ENCODE data around the gene TRPM2.

TRPM2 gene

DNA sequence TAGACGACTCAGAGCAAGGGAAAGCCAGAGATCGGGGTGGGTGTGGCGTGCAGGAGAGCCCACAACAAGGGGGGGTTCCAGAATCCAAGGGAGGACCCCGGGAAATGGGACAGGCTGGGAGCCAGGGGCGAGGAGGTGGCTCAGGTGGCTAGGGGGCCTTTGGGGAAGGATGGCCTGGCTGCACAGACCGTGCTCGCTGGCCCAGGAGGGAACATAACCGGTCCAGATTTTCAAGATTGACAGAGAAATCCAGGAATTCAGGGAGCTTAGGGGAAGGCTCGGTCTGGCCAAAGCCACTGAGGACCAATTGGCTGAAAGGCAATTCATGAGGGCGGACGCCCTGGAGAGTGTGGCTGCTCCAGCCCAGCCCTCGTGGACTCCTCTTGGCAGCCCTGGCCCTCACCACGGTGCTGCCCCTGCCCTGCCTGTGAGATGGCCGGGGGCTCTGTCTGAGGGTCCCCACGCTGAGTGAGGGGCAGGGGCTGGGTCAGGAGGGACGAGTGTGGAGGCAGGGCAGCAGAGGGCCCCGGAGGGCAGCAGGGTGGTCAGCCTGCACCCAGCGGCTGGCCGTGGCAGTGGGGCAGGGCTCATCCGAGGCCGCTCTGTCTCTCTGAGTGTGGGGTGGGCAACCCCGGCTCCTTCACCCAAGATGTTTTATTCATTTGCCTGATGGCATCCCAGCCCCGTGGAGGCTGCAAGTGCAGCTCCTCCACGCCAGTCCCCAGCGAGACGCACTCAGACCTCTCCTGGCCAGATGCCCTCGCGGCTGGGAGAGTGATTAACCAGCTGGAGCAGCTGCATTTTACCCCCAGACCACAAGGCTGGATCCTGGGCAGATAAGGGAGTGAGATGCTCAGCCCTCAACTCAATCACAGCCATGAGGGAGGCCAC lies 96.3 kb downstream of the TRPM2 start:
- DNase-seq = no peak

DNA sequence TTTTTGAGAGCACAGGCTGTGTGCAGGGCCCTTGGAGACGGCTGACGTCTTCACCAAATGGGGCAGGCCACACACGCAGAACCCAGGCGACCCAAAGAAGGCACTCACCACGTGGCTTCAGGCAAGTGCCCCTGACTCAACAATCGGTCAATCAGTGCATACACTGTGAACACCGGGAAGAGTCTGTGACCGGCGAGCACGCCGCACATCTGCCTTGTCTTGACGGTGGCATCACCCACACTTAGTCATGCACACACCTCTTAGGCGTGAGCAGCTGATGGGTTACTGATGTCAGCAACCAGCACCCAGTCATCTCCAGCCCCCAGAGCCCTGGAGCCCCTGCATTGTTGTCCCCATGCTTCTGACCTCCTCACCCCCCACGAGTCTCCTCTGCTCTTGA lies 97.0 kb downstream of the TRPM2 start:
- DNase-seq = no peak

DNA sequence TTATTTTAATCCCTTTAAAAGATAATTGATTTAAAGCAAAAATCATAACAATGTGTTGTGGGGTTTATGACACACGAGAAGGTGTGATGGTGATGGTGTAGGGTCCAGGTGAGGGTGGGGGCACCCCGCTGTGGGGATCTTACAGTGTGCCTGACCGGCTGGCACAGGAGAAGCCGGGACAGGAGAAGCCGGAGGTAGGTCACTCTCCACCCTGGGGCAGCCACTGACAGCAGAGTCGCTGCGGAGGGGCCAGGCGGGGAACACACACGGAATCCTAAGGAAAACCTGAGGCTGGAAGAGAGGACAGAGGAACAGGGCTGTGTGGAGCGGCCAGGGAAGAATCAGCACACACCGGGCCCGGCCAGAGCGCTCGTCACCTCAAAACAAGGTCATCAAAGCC lies 97.6 kb downstream of the TRPM2 start:
- DNase-seq = no peak

DNA sequence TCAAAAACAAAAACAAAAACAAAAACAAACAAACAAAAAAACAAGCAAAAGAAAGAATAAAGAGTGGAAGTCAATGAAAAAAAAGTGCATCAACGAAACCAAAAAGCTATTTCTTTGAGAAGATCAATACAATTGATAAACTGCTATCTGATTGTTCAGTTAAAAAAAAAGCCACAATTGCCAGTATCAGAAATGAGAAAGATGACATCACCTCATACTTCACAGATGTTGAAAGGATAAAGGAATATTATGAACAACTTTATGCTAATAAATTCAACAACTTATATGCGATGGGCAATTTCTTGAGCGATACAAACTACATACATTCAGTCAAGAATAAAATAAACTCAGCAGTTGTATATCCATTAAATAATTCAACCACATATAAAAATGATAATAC lies 99.7 kb downstream of the TRPM2 start:
- no peak for DNase-seq

DNA sequence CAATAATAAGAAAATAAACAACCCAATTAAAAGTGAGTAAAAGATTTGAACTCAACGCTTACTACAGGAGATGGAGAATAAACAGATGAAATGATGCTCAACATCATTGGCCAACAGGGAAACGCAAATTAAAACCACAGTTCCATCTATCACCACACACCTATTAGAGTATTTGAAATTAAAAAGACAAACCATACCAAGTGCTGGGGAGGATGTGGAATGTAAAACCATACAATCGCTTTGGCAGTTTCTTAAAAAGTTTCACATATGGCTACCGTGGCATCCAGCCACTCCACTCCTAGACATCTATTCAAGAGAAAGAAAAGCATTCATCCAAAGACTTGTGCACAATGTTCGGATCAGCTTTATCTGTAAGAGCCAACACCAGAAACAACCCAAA lies 100.6 kb downstream of the TRPM2 start:
- no peak for DNase-seq

DNA sequence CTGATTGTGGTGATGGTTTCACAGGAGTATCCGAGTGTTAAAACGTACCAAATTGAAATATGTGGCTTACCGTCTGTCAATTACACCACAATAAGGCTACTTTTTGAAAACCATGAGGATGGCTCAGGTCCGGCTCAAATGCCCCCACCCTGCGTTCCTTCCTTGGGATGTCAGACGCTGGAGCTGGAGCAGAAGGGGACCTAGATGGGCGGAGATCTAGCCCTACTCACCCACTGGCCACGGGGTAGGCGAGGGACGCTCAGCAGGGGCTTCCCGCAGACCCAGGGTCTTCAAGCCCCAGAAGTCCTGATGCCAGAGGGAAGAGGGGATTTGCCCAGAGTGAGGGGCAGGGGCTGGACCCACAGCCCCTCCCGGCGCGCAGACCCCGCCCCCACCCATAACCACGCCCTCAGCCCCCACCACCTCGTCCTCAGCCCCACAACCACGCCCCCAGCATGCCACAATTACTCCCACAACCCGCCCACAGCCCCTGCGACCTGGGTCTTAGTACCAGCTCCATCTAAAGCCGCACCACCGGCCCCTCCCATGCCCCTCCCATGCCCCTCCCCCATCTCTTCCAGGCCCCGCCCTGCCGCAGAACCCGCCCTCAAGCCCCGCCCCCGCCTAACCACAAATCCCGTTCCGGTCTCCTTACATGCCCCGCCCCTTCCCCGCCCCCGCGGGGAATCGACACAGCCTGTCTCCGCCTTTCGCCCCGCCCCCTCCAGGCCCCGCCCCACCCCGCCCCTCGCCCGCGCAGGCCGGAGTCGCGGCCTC lies 101.5 kb downstream of the TRPM2 start, which contains the start of gene LRRC3:
LRRC3 (plus strand) TSS at position 764 of the 777 bp plus-strand sequence. CDS start 1,135 bp downstream, outside the sequence.
- peak; percentile 76 to 96 for DNase-seq

DNA sequence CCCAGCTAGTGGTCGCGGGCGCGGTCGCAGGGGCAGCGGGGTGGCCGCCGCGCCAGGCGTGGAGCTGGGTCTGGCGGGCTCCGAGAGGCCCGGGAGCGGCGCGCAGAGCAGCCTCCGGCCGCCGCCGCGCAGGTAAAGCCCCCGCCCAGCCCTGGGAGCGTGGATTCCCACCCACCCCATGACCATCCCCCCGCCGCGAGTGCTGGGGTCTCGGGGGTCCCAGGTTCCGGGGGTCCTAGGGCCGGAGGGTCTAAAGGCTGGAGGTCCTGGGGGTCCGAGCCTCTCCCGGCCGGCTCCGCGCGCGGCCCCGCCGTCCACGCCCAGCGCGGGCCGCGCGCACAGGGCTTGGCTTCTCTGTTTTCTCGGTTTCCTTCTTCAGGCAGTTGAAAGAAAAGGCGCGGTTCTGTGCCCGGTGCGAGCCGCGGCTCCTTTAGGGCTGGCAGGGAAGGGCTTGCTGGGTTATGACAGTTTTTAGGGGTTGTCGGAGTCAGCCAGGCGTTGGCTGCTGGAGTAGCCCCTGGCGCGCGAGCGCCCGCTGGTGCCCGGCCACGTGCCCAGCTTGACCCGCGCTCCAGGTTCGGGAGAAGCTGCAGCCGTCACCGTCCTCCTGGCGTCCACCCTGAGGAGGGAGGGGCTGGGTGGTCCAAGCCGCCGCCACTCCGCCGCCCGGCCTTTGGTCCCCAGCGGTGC lies 102.2 kb downstream of the TRPM2 start:
- peak in 1 of 2 experiments; percentile 62 for DNase-seq

DNA sequence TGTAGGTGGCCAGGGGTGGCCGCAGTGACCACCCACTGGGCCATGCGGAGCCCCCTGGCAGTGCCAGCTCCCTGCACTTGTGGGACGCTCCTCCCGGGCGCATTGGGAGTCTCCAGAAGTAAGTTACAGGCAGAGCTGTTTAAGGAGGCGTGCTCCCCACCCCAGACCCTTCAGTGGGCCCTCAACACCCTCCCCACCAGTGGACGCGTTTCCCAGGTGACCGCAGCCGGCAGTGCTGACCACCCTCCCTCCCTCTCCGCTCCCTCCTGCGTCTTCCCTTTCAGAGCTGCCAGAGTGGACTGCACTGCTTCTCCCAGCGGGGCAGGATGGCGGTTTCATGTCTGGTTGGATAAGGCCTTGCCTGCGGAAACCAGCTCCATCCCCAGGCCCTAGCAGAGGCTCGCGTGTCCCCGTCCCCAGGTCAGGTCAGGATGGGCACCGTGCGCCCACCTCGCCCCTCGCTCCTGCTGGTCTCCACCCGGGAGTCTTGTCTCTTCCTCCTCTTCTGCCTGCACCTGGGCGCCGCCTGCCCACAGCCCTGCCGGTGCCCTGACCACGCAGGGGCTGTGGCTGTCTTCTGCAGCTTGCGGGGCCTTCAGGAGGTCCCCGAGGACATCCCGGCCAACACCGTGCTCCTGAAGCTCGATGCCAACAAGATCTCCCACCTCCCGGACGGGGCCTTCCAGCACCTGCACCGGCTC lies 102.9 kb downstream of the TRPM2 start:
- no peak for DNase-seq

DNA sequence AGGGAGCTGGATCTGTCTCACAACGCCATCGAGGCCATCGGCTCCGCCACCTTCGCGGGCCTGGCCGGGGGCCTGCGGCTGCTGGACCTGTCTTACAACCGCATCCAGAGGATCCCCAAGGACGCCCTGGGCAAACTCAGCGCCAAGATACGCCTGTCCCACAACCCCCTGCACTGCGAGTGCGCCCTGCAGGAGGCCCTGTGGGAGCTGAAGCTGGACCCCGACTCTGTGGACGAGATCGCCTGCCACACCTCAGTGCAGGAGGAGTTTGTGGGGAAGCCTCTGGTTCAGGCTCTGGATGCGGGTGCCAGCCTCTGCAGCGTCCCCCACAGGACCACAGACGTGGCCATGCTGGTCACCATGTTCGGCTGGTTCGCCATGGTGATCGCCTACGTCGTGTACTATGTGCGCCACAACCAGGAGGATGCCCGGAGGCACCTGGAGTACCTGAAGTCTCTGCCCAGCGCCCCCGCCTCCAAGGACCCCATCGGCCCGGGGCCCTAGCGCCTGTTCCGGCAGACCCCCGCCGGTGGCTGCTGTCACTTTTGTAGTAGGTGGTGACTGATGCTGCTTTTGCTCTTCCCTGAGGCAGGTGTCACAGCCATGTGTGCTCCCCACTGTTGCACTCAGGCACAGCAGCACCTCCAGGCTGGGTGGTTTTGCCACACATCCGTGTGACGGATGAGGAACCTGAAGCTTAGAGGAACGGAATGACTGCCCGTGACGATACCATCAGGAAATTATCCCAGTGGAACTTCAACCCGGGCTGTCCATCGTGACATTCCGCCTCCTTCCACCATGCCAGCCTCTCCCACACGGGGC lies 103.7 kb downstream of the TRPM2 start:
- no peak for DNase-seq

DNA sequence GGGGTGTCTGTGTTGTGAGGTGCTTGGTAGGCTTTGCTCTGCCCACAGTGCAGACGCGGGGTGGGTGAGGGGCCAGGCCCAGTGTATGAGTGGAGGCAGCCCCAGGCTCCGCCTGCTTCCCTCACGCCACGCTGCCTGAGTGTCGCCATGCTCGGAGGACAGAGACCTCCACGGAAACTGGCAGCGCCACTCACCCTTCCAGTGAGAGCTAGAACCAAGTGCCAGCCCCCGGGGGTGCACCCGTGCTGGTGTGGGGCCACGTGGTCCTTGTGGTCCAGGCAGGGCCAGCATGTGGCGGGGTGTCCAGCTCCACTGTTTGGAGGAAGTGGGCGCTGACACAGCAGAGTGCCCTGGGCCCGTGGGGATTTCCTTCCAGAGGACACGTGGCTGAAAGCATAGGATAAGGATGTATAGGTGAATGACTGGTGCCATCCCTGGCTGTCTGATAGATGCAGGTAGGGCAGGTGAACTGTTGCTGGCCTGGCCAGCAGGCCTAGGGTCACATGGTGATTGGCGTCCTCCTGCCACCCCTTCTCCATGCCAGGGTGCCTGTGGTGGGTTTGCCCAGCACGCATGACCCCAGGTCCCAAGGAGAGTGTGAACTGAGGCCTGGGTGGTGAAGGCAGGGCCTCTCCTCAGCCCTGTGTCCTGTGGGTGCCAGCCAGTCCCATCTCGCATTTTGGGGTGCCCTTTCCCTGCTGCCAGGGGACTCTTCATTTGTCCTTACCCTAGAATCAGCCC lies 105.7 kb downstream of the TRPM2 start:
- DNase-seq = no peak

DNA sequence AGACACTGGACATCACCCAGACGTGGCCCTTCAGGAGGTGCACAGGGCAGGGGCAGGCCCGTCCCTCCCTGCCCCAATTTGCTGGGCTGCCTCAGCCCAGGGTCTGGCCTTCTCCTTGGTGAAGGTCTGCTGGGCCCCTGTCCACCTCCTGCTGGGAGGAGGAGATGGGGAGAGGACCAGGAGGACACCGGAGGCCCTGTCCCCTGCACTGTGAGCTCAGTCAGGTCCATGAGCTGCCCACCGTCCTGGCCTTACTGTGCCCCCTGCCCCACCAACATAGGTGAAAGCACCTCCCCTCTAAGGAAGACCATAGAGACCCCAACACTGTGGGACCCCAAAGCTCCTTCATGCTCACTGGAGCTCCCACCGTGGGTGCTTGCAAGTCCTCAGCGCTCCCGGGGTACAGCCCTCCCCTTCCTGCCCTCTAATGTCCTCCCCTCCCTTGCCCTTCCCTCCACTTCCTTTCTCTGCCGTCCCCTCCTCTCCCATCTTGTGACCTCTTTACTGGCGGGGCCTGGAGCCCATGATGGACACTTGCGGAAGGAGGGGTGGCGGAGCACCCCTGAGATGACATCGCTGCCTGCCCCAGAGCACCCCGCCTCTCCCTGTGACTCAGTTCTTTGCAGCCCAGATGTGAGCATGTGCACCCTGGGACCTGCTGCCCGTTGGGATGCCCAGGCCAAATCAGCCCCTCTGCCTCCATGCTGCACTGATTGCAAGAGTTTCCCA lies 106.5 kb downstream of the TRPM2 start:
- no peak for DNase-seq

DNA sequence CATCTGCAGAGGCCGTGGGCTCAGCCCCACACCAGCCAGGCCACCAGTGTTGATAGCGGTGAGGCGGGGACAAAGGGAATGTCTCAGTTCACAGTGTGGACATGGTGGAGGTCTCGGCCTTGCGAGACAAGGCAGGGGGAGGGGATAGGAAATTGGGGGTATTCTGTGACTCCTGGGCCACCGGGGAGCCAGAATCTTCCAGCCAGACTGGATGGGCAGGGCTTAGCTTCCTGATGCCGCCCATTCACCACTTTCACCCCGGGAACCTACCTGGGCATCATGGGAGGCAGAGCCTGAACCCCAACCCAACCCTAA lies 107.0 kb downstream of the TRPM2 start:
- DNase-seq = no peak

DNA sequence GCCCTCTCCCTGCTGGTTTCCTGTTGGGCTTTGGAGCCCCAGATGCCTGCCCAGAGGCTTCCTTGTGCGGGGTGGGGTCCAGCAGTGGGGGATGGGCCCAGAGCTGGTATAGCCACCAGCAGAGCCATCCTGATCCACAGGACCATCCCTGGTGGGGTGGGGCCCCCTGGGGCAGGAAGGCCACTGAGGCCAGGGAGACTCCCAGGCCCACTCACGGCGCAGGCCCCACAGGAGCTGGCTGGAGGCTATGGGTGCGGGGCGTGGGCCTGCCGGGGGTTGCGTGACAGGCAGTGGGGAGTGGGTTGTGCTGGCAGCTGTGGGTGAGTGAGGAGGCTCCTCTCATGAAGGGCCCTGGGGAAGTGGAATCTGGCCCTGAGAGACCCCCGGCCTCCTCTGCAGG lies 107.6 kb downstream of the TRPM2 start:
- DNase-seq = no peak

DNA sequence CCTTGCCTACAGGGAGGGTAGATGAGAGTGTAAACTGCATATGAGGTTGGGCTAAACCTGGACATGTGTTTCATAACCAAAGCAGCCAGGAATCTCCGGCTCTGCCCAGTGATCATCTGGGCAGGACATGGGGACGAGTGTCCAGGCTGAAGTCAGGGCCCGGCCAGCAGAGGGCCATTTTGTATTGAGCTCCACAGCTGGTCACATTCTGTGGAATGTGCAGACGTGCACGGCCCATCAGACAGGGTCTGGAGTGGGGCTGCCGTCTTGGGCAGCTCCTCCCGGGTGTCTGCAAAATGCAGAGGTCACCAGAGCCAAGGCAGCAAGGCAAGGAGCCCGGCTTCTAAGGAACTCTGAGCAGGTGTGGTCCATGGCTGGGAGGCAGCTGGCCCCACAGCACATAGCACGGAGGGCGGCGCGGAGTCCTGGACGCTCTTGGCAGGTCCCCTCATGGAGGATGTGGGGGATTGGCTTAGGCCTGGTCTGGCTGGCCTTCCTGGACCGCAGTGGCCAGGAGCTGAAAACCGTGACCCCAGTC lies 108.1 kb downstream of the TRPM2 start:
- no peak for DNase-seq

DNA sequence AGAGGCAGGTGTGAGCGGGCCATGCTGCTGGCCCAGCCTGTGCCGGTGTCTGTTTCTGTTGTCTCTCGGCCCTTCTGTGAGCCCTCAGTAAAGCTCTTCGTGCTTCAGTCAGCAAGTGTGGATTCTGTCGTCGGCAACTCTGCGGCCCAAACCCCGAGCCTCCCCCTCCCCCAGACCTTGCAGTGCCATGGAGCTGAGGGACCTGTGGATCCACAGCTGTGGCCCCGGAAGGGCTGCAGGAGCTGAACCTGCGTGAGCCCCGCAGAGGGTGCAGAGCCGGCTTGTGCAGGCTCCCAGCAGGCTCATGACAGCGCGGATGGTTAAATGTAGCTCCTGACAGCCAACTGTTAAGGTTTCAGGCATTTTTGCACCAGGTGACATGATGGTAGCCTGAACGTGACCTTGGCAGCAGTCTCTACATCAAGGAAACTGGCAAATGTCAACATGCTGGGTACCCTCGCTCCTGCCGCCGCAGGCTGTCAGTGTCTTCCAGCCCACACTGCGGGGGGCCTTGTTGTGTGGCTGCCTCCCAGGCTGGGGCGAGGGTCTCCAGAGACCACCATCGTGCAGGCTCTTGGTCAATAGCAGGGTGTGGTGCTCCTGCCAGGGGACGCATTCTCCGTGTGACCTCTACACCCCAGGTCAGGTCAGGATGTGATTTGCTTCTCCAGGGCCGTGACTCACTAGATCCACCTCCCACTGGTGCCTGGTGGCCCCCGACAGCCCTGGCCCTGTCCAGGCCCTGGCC lies 108.8 kb downstream of the TRPM2 start:
- DNase-seq = no peak

DNA sequence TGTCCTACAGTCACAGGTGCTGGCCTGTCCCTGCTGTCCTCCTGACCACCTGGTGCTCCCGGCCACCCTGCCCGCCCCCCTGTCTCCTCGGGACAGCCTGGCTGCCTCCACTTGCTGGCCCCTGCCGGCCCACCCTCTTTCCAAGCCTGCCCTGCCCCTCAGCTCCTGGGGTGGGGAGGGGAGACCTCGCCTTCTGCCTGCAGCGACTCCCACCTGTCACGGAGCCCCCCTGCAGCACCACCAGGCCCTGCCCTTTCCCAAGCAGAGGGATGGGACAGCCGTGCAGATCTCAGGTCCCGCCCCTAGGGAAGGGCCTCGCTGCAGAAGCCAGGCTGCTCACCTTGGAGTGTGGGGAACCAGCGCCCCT lies 109.4 kb downstream of the TRPM2 start:
- DNase-seq = no peak

DNA sequence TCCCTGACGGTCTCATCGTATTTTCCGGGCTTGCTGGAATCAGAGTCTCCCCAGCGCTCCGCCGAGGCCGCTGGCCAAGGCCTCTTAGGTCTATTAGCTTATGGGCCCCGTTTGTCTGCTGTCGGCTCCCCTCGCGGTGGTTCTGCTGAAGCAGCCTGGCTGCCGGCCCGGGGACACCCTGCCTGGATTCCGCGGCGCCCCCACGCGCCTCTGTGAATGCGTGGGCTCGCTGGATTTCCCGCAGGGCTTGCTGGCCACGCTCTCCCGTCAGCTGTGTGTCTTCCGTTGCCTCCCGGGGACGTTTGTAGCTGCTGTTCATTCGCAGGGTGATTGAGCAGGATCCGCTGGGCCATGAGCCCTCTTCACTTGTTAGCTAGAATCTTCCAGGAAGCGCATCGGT lies 110.3 kb downstream of the TRPM2 start:
- DNase-seq = no peak

DNA sequence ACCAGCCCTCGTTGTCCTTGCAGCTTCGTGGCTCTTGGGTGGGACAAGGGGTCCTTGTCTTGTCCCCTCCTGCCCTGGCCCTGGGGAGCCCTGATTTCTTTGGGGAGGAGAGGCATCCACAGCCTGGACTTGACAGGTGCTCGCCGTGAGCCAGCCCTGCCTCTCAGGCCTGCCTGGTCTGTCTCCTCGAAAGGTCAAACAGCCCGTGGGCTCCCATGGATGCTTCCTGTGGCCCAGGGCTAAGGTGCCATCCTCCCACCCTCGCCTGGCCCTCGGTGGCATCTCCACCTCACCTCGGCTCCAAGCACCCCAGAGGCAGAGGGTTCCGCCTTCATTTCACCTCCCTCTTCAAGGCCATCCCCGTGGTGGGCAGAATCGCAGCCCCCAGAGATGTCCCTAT lies 110.9 kb downstream of the TRPM2 start:
- DNase-seq = no peak

DNA sequence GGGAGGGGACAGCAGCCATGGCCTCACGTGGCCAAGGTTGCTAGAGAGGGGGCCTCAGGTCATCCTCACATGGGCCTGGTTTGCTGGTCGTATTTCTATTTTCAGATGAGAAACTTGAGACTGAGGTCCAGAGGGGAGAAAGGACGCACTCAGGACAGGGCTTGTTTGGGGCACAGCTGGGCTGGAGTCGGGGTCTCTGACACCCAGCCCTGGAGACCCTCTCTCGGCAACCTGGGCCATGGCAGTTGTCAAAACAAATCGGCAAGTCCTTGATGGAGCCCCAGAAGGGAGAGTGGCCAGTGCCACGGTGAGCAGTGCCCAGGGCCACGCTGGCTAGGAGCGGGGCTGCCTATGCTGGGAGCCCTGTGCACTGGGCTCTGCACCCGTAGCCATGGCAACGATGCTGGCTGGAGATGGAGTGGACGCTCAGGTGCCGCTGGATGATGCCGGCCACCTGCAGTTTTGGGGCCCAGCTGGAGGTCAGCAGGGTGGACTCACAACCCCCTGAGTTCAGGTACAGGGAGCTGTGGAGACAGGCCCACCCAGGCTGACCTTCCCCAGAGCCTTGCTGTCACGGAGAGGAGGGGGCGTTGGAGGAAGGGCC lies 113.0 kb downstream of the TRPM2 start:
- no peak for DNase-seq

All from NCI-H526 (cell line).